HepG2 (cell line): ENCODE measurements around the gene AK8.

Source experiments
- HOXA7 ChIP-seq: sonication (generic); formaldehyde crosslinking; IDR thresholded peaks from 2 replicates; pipeline ENCODE4 v1.8.1; 2022; ENCODE audit warnings: mild to moderate bottlenecking, missing genetic modification reagents, moderate library complexity
- KLF13 ChIP-seq: sonication (generic); formaldehyde crosslinking; IDR thresholded peaks from 2 replicates; pipeline ENCODE4 v1.4.0; 2020; ENCODE audit warnings: mild to moderate bottlenecking, missing genetic modification reagents
- POLR2A ChIP-seq, 2 experiments: IDR thresholded peaks; 2 replicates each; pipeline ENCODE4 v1.6.1; 2011; ENCODE audit warnings: low read depth in 2 of 2, low read length in 2 of 2, mild to moderate bottlenecking in 1 of 2, moderate library complexity in 1 of 2; ENCODE audit not compliant: insufficient read depth in 1 of 2
- SP4 ChIP-seq: sonication (generic); formaldehyde crosslinking; IDR thresholded peaks from 2 replicates; pipeline ENCODE4 v1.8.1; 2023; ENCODE audit warnings: mild to moderate bottlenecking, missing genetic modification reagents
- TAF1 ChIP-seq: sonication (generic); formaldehyde crosslinking; IDR thresholded peaks from 2 replicates; pipeline ENCODE4 v1.4.0; 2020; ENCODE audit warnings: missing genetic modification reagents
- ZBTB10 ChIP-seq: sonication (generic); formaldehyde crosslinking; IDR thresholded peaks from 2 replicates; pipeline ENCODE4 v1.4.0; 2020; ENCODE audit warnings: missing genetic modification reagents, borderline replicate concordance
- ZBTB33 ChIP-seq: sonication (generic); formaldehyde crosslinking; IDR thresholded peaks from 2 replicates; pipeline ENCODE4 v1.4.0; 2020; ENCODE audit warnings: missing genetic modification reagents
- ZSCAN9 ChIP-seq: IDR thresholded peaks from 2 replicates; pipeline ENCODE4 v1.6.1; 2016; ENCODE audit warnings: borderline replicate concordance

- no peak for TF ChIP-seq POLR2A (IDR thresholded peaks at IDR 0.05; ENCODE audit: insufficient read depth in 1 of 2, low read depth in 2 of 2, low read length in 2 of 2)
- no peak for TF ChIP-seq SP4
- no peak for TF ChIP-seq ZBTB33 (CRISPR knock-in tag)
- no peak for TF ChIP-seq ZSCAN9
- no peak for TF ChIP-seq HOXA7 (CRISPR knock-in tag)
- TF ChIP-seq KLF13: no peak
- TF ChIP-seq ZBTB10 (CRISPR knock-in tag): no peak
- TF ChIP-seq TAF1 (CRISPR knock-in tag): no peak
These were observed 88.4 kb downstream of the AK8 start for GRCh38 chr9:132789719-132790118.
